ENCODE data around the gene MKKS.

The MKKS gene

GRCh38 chr20:10433014-10433622, 904 bp downstream of the MKKS start:
- Histone ChIP-seq H3K27ac (ENCODE audit: low read length) (peak overlapping the region; percentile 87; the same call in 1 of the 2 replicates), H3K9me3 (ENCODE audit: insufficient read depth, low read length) (no peaks in the 10 kb centered on the region), H3K4me2 (ENCODE audit: low read length) (peak overlapping the region; percentile 87), H3K9ac (ENCODE audit: low read length) (peak overlapping the region; percentile 84), H4K20me1 (ENCODE audit: insufficient read depth, low read length) (peaks cover 34% of the 10 kb centered on the region), H3K36me3 (replicated peaks; ENCODE audit: low read depth, low read length) (peaks cover 3% of the 10 kb centered on the region), H3K79me2 (ENCODE audit: low read length) (peaks cover 60% of the 10 kb centered on the region), H3K4me1 (ENCODE audit: low read length) (peaks cover 46% of the 10 kb centered on the region), H3K4me3 (ENCODE audit: low read length) (peak overlapping the region; percentile 86), H2AFZ (ENCODE audit: low read depth, low read length) (peak overlapping the region; percentile 96; the same call in 1 of the 2 replicates), H3K27me3 (ENCODE audit: low read depth, low read length) (no peaks in the 10 kb centered on the region)
- TF ChIP-seq EZH2phosphoT487 (IDR thresholded peaks at IDR 0.05; ENCODE audit: low read depth) (no peak), CTCF (IDR thresholded peaks at IDR 0.05; ENCODE audit: low read depth, low read length) (no peak)

- H4K20me1 ChIP-seq (ENCODE audit: insufficient read depth, low read length): peaks cover 44% of the 10 kb centered on the region
- H3K9me3 ChIP-seq (ENCODE audit: insufficient read depth, low read length): no peaks in the 10 kb centered on the region
- H3K79me2 ChIP-seq (ENCODE audit: low read length): peaks cover 67% of the 10 kb centered on the region
- H3K27ac ChIP-seq (ENCODE audit: low read length): peak overlapping the region; percentile 69
- peaks cover 52% of the 10 kb centered on the region for H3K4me1 ChIP-seq (ENCODE audit: low read length)
- TF ChIP-seq EZH2phosphoT487 (IDR thresholded peaks at IDR 0.05; ENCODE audit: low read depth) (no peak), CTCF (IDR thresholded peaks at IDR 0.05; ENCODE audit: low read depth, low read length) (no peak)
- H3K27me3 ChIP-seq (ENCODE audit: low read depth, low read length): no peaks in the 10 kb centered on the region
- H2AFZ ChIP-seq (ENCODE audit: low read depth, low read length): no peak overlapping the region
- H3K9ac ChIP-seq (ENCODE audit: low read length): no peak overlapping the region
- peak overlapping the region; percentile 60 for H3K4me3 ChIP-seq (ENCODE audit: low read length)
- H3K4me2 ChIP-seq (ENCODE audit: low read length): peak overlapping the region; percentile 80
- peaks cover 3% of the 10 kb centered on the region for H3K36me3 ChIP-seq (replicated peaks; ENCODE audit: low read depth, low read length)
Measured at GRCh38 chr20:10432079-10432478, 1.9 kb downstream of the MKKS start.

GRCh38 chr20:10430704-10431103, 3.3 kb downstream of the MKKS start:
- peak overlapping the region; percentile 60 for H3K4me3 ChIP-seq (ENCODE audit: low read length)
- peak overlapping the region; percentile 69 for H3K27ac ChIP-seq (ENCODE audit: low read length)
- peak overlapping the region; percentile 3 for H3K9ac ChIP-seq (ENCODE audit: low read length)
- peaks cover 3% of the 10 kb centered on the region for H3K36me3 ChIP-seq (replicated peaks; ENCODE audit: low read depth, low read length)
- peaks cover 66% of the 10 kb centered on the region for H3K79me2 ChIP-seq (ENCODE audit: low read length)
- H4K20me1 ChIP-seq (ENCODE audit: insufficient read depth, low read length): peaks cover 49% of the 10 kb centered on the region
- H2AFZ ChIP-seq (ENCODE audit: low read depth, low read length): no peak overlapping the region
- no peaks in the 10 kb centered on the region for H3K27me3 ChIP-seq (ENCODE audit: low read depth, low read length)
- peaks cover 46% of the 10 kb centered on the region for H3K4me1 ChIP-seq (ENCODE audit: low read length)
- no peaks in the 10 kb centered on the region for H3K9me3 ChIP-seq (ENCODE audit: insufficient read depth, low read length)
- peak overlapping the region; percentile 80 for H3K4me2 ChIP-seq (ENCODE audit: low read length)
- TF ChIP-seq EZH2phosphoT487 (IDR thresholded peaks at IDR 0.05; ENCODE audit: low read depth) (no peak), CTCF (IDR thresholded peaks at IDR 0.05; ENCODE audit: low read depth, low read length) (no peak)

- Histone ChIP-seq H3K36me3 (replicated peaks; ENCODE audit: low read depth, low read length) (peaks cover 3% of the 10 kb centered on the region), H3K79me2 (ENCODE audit: low read length) (peaks cover 66% of the 10 kb centered on the region), H2AFZ (ENCODE audit: low read depth, low read length) (no peak overlapping the region), H4K20me1 (ENCODE audit: insufficient read depth, low read length) (peaks cover 56% of the 10 kb centered on the region), H3K4me2 (ENCODE audit: low read length) (peak overlapping the region; percentile 80), H3K9me3 (ENCODE audit: insufficient read depth, low read length) (no peaks in the 10 kb centered on the region), H3K27ac (ENCODE audit: low read length) (peak overlapping the region; percentile 69), H3K9ac (ENCODE audit: low read length) (peak overlapping the region; percentile 3; the same call in 1 of the 2 replicates), H3K27me3 (ENCODE audit: low read depth, low read length) (no peaks in the 10 kb centered on the region), H3K4me3 (ENCODE audit: low read length) (peak overlapping the region; percentile 60), H3K4me1 (ENCODE audit: low read length) (peaks cover 44% of the 10 kb centered on the region)
- no peak for TF ChIP-seq EZH2phosphoT487 (IDR thresholded peaks at IDR 0.05; ENCODE audit: low read depth)
- no peak for TF ChIP-seq CTCF (IDR thresholded peaks at IDR 0.05; ENCODE audit: low read depth, low read length)
Measured at GRCh38 chr20:10430000-10430466, 4.0 kb downstream of the MKKS start.
